NCI-H345 treated with DMSO at 0.1 percent for 48 hours (cell line): Measurements from ENCODE around the gene FAM72C.
"Not testable (repeated sequence)": the region's sequence is repeated elsewhere in the genome, so short reads cannot be mapped to it uniquely, and the experiment has no call there.

Experiments
- DNase-seq: peaks from one replicate; lab custom pipeline; 2025; ENCODE audit not compliant: unreplicated experiment; lab: John Stamatoyannopoulos, UW

The FAM72C gene

GRCh38 chr1:143987868-143988267 lies 16.1 kb upstream of the FAM72C start:
- DNase-seq: not testable (repeated sequence)

GRCh38 chr1:143984721-143985473 lies 13.1 kb upstream of the FAM72C start:
- not testable (repeated sequence) for DNase-seq

GRCh38 chr1:143974416-143974815 lies 2.6 kb upstream of the FAM72C start:
- not testable (repeated sequence) for DNase-seq

- DNase-seq: not testable (repeated sequence)
Measured at GRCh38 chr1:143973876-143974414, 2.2 kb upstream of the FAM72C start.

GRCh38 chr1:143972753-143973326 lies 1.1 kb upstream of the FAM72C start:
- not testable (repeated sequence) for DNase-seq

- DNase-seq: not testable (repeated sequence)
Measured at GRCh38 chr1:143965860-143966259, 5.9 kb downstream of the FAM72C start.

GRCh38 chr1:143964294-143964693 lies 7.5 kb downstream of the FAM72C start:
- not testable (repeated sequence) for DNase-seq

GRCh38 chr1:143955930-143956329 lies 15.9 kb downstream of the FAM72C start:
- not testable (repeated sequence) for DNase-seq

GRCh38 chr1:143952913-143953312 lies 18.9 kb downstream of the FAM72C start:
- DNase-seq: not testable (repeated sequence)

GRCh38 chr1:143951485-143952391 lies 20.0 kb downstream of the FAM72C start:
- DNase-seq: not testable (repeated sequence)

GRCh38 chr1:143947749-143948148 lies 24.0 kb downstream of the FAM72C start:
- DNase-seq: not testable (repeated sequence)

GRCh38 chr1:143945253-143945652 lies 26.5 kb downstream of the FAM72C start:
- not testable (repeated sequence) for DNase-seq

- not testable (repeated sequence) for DNase-seq
Measured at GRCh38 chr1:143944576-143945240, 27.1 kb downstream of the FAM72C start.

- not testable (repeated sequence) for DNase-seq
Measured at GRCh38 chr1:143943319-143943978, 28.3 kb downstream of the FAM72C start.

- DNase-seq: not testable (repeated sequence)
Measured at GRCh38 chr1:143942238-143942860, 29.4 kb downstream of the FAM72C start.

- not testable (repeated sequence) for DNase-seq
Measured at GRCh38 chr1:143939666-143940065, 32.1 kb downstream of the FAM72C start.

GRCh38 chr1:143938922-143939321 lies 32.9 kb downstream of the FAM72C start:
- DNase-seq: not testable (repeated sequence)

GRCh38 chr1:143936457-143937115 lies 35.2 kb downstream of the FAM72C start:
- DNase-seq: peak; percentile 5

- not testable (repeated sequence) for DNase-seq
Measured at GRCh38 chr1:143919127-143919526, 52.7 kb downstream of the FAM72C start.
